Muscle of back (tissue), 11 donors: Measurements from ENCODE around the gene OXCT2. TPM values are rescaled to one million over a fixed set of nuclear protein-coding genes. Genes with fewer than 3 reads are reported as not detected.

ENCODE experiments used
- DNase-seq, 3 donors: peaks; one replicate each; pipeline versions ENCODE4 v3.0.0 to v3.0.0-alpha.2; 2013
- polyA plus RNA-seq, 10 donors: library from polyadenylated mRNA; unstranded; fragments of 120-200 nt; gene quantifications; one replicate each; pipeline ENCODE4 v1.2.1, GENCODE V29; 2013; ENCODE audit not compliant: insufficient read length in 10 of 10

The OXCT2 gene
- polyA plus RNA-seq, 10 donors = 0.12 to 0.73 (median 0.32) TPM; not detected in 3

DNA sequence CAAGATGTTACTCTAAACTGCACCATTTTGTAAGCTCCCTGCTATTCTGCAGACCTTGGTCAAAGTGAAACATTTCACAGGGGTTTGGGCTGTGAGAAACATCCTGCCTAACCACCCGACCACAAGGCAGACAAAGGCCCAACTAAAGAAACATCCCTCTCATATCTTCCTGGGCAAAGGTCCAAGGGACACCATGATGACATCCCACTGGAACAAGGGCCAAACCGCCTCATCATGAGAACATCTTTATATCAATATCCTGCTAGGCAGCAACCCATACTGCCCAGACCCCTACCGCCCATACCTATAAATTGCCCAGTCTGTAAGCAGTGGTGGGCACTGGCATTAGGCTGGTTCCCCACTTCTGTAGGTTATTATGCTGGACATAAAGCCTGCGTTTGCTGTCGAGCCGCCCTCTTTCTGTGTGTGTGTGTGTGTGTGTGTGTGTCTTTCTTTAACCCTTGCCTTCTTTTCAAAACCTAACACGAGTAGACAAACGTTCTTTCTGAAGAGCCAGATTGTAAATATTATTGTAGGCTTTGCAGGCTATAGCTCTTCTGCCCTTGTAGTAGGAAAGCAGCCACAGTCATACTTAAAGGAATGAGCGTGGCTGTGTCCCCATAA, 33.5 kb downstream of the OXCT2 start:
- DNase-seq = peak in 1 of 3 donors; percentile 32

DNA sequence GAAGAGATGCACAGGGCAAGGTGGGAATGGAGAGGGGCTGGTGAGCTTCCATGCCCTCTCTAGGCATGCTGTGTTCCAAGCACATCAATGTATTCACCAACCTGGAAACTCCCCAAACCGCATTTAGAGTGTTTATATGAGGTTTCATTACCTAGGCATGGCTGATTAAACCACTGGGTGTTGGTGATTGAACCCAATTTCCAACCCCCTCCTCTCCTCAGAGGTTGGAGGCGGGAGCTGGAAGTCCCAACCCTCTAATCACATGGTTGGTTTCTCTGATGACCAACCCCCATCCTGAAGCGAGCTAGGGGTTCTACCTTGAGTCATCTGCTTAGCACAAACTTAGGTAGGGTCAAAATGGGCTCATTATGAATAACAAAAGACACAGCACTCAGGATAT, 35.4 kb downstream of the OXCT2 start:
- DNase-seq = no peak

DNA sequence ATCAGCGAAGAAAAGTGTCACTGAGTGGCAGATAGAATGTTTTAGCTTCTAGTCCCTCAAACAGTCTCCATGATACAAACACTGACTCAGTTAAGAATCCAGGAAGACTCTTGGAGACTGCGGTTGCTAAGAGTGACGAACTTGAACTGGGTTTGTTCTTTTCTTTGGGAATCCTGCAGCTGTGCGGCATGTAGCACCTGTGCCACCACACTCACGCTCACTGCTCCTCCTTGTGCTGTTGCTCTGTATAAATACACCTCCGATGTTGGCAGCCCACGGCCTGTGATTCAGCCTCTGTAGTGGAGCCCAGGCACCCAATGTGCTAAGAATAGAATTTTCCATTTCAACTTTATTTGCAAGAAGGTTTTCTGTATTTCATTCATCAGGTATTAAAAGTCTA, 38.0 kb downstream of the OXCT2 start:
- no peak for DNase-seq

DNA sequence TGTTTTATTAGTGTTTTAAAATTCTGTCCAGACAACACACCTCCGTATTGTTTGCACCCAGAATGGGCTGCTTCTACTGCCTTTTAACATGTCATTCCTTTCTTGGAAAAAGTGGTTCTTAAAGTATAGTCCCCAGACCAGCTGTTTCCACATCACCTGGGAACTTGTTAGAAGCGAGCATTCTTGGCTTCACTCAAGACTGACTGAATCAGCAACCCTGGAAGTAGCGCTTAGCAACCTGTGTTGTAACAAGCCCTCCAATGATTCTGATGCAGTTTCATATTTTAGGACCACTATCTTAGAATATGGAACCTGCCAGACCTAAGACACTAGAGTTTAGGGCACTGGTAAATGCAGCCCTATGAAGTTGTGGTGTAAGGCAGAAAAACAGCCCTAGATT, 38.4 kb downstream of the OXCT2 start:
- DNase-seq = no peak

DNA sequence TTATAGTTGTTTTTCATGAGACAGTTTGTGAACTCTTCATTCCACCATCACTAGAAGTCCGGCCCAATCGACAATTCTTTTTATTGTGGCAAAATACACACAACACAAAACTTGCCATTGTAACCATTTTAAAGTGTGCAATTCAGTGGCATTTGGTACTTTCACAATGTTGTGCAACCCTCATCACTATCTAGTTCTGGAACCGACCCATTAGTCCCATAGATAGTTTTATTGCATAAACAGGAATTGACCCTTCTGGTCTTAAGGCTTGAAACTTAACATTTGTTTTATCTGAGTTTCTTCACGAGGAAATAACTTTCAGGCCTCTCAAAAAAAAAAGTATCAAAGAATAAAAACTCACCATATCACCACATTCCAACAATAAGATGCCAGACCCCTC, 41.3 kb downstream of the OXCT2 start:
- DNase-seq = no peak

DNA sequence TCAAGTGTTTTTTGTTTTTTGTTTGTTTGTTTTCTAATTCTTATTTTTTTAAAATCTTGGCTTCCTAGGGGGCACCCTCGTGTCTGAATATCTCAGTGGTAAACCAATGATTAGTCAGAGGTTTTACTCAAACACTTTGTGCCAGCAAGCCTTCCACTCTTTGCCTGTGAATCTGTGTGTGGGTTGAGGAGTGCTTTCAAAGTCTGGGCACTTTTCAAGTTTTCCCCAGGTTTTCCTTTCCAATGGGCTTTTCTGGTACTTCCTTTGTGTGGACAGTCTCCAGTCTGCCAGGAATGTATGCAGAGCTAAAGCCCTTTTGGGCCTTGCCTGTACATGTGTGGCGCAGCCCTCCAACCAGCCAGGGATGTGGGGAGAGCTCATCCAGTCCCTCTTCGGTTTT, 42.1 kb downstream of the OXCT2 start:
- no peak for DNase-seq

DNA sequence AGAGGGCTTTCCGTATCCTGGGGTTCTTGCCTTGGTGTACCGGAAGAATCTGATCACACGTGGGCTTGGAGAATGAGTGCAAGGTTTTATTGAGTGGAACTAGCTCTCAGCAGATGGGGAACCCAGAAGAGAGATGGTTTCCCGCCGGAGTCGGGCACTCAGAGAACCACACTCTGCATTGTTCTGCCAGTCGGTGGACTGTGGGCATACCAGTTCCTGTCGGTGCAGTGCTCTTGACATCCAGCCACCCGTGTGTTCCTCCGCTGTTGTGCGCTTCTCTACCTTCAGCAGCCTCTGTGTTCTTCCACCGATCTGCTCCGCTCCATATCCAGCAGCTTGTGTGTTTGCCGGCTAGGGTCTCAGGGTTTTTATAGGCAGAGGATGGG, 43.2 kb downstream of the OXCT2 start:
- no peak for DNase-seq

DNA sequence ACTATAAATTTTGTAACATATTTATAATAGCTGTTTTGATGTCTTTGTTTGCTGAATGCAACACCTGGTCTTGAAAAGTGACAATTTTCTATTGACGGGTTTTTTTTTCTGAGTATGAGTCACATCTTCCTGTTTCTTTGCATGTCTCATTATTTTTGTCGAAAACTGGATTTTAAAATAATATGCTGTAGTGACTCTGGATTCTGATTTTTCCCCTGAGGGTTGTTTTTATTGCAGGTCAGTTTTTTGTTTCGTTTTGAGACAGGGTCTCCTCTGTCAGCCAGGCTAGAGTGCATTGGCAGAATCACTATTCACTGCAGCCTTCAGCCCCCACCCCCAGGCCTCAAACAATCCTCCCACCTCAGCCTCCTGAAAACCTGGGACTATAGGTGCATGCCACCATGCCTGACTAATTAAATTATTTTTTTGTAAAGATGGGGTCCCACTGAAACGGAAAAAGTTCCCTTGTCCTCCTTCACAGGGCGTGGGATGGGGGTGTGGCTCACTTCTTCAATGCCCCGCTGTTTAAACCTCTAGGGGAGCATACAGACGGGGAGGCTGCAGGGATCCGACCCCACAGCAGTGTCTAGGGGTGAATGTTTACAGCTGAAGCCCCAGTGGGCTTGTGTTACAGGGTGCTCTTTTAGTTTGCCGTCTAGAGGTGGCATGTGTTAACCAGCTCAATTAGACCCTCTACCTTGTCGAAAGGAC, 43.8 kb downstream of the OXCT2 start:
- DNase-seq = no peak

DNA sequence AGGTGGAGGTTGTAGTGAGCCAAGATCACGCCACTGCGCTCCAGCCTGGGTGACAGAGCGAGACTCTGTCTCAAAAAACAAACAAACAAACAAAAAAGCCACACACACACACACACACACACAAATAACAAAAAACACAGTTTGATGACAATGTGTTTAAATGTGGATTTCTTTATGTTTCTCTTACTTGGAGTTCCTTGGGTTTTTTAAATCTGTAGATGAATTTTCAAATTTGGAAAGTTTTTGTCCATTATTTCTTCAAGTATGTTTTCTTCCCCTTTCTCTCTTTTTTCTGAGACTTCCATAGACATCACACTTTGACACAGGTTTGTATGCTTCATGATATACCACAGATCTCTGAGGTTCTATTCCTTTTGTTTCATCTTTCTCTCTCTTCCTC, 44.5 kb downstream of the OXCT2 start:
- no peak for DNase-seq

DNA sequence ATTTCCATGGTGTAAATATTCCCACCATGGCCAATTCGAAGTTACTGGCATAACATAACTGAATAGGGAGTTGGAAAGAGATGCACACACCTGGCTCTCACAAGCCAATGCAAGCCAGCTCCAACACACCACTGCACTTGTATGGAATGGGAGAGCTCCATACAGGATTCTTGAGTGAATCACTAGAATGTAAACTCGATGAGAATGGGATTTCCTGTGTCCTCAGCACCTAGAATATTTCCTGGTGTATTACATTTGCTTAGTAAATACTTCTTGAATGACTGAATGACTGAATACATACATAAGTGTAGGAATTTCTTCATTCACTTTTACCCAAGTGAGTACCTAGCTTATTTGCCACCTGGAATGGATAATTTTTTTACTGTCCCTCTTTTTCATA, 48.7 kb downstream of the OXCT2 start:
- DNase-seq = no peak

DNA sequence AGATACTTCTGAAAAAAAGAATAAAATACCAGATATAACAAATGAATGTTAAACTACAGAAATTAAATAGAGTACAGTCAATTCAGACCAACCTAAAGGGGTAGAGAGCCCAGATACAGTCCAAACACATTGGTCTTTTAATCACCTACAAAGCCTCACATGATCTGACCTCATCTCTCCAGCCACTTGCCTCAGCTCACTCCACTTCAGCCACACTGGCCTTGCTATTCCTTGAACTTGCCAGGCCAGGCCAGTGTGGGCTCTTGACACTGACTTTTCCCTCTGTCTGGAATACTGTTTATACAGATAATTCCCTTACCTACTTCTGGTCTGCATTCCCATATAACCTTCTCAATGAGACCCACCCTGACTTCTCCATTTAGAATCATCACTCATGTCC, 49.5 kb downstream of the OXCT2 start:
- no peak for DNase-seq

DNA sequence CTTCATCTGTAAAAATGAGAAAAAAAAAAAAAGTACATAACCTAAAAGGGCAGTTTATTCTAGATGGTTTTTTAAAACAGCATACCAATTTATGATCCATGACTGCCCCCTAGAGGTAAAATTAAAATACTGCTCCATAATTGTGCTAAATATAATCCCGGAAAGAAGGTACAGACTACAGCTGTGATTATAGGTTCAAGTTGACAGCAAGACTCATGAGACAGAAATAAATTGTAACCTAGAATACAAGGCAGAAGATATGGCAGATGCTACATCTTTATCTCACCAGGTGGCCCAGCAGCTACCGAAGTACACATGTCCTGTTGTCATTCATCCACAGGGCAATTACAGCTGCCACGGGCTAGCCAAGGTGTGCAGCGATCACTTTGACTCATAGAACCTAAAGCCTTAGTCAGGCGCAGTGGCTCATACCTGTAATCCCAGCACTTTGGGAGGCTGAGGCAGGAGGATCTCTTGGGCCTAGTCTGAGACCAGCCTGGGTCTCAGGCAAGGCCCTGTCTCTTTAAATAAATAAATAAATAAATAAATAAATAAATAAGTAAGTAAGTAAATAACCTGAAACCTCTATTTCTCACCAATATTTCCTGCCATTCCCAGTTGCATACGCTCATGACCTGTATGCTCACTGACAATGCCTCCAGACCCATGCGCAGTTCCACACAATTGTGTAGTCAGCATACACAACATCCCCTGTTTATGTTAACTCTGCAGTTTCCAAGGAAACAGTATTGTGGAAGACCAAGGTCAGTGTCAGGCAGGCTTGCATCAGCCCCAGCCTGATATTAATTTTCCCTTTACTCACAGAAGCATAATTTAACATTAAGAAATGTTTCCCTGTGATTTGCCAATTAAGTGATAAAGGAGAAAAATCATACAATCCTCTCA, 50.8 kb downstream of the OXCT2 start:
- peak; percentile 62 to 77 (median 64) for DNase-seq

Other genes with a start within 250 kb of the OXCT2 start
- gene PABPC4, start 194.6 kb downstream of the OXCT2 start, polyA plus RNA-seq = 100 to 1,000 TPM; 286 to 470 (median 428) TPM
- gene HEYL, start 131.7 kb downstream of the OXCT2 start, polyA plus RNA-seq = 10 to 100 TPM; 40.1 to 57.2 (median 46.0) TPM
- 1 to 10 TPM; 4.5 to 8.9 (median 6.5) TPM for gene NT5C1A, start 99.2 kb downstream of the OXCT2 start, polyA plus RNA-seq
- gene HPCAL4, start 79.9 kb downstream of the OXCT2 start, polyA plus RNA-seq = 1 to 10 TPM in 7 of 10 donors, under 1 TPM in 3; 0.52 to 2.0 (median 1.5) TPM
- 10 to 100 TPM; 36.4 to 43.6 (median 40.0) TPM for gene PPIE, start 32.5 kb downstream of the OXCT2 start, polyA plus RNA-seq
- gene BMP8B, start 17.5 kb upstream of the OXCT2 start, polyA plus RNA-seq = 1 to 10 TPM; 1.1 to 1.7 (median 1.6) TPM
- gene TRIT1, start 112.2 kb upstream of the OXCT2 start, polyA plus RNA-seq = 10 to 100 TPM; 10.9 to 22.4 (median 15.0) TPM
- gene MYCL, start 130.6 kb upstream of the OXCT2 start, polyA plus RNA-seq = 1 to 10 TPM; 1.7 to 9.3 (median 2.4) TPM
- 1 to 10 TPM in 5 of 10 donors, under 1 TPM in 5; 0.58 to 3.3 (median 0.95) TPM for gene MFSD2A, start 183.8 kb upstream of the OXCT2 start, polyA plus RNA-seq